ENCODE data around the gene SYNDIG1L.

SYNDIG1L gene

DNA sequence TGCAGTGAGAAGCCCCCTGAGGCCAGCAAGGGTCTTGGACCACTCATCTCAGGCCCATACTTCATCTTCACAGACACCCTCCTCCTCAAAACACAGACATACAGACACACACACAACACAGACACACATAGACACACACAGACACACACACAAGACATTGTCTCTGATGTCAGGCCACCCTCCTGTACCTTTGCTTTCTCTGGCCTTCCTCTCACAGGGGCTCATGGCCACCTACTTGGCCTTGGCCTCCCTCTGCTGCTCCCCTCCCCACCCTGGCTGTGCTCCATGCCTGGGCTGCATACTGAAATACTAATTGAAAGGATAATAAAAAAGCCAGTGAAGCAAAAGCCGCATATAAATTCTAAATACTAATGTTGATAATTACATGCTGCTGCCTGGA is 1.6 kb upstream of the SYNDIG1L start:
- no peak for DNase-seq

- DNase-seq, result peak; percentile 20 to 24
Measured at GRCh38 chr14:74425525-74426201, 347 bp downstream of the SYNDIG1L start.

DNA sequence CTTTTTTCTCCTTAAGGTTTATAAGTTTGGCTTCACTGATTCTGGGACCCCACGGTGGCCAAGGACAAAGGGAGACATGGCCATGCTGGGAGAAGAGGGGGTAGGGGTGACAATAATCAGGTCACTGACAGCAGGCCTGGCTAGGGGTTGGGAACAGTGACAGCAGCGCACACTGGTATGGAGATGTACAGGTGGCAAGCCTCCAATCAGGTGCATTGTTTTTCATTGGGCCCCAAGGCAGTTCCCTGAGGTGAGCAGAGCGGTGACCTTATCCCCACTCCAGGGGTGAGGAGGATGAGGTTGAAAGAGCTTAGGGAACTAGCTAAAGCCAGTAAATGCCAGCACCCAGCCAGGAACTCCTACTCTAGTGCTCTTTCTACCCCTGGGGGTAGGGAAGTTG is 1.4 kb downstream of the SYNDIG1L start:
- DNase-seq, result no peak

DNA sequence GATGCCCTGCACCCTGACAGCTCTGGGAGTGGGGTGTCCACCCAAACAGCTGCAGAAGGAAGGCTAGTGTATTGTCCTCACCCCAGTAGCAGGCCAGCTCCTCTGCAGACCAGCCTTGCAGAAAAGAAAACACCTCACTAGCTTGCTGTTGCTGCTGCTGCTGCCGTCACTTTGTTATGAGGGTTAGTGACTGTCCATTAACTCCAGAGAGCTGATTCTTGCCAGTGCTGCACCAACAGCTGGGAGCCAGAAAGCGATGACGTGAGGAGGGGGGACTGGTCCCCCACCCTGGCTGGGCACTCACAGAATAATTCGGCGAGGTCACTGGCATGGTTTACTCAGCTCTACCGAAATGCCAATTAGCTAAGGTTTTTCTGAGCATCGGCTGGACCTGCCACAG is 2.8 kb downstream of the SYNDIG1L start:
- no peak for DNase-seq

DNA sequence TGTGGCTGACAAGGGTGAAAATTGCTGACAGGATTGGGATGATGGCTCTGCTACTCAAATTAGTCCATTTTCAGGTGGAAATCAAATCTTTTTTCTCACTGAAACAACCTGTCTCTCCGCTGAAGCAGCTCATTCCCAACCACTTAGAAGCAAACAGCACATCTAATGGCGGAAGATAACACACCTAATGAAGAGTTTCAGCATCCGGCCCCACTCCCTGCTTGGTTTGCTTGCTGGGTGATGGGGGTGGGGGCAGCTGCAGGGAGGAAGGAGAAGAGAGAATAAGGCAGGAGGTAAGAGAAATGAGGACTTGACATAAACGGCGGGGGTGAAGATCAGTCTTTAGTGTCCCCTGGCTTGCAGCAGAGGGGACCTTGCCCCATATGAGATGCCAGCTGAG is 4.0 kb downstream of the SYNDIG1L start:
- no peak for DNase-seq

DNA sequence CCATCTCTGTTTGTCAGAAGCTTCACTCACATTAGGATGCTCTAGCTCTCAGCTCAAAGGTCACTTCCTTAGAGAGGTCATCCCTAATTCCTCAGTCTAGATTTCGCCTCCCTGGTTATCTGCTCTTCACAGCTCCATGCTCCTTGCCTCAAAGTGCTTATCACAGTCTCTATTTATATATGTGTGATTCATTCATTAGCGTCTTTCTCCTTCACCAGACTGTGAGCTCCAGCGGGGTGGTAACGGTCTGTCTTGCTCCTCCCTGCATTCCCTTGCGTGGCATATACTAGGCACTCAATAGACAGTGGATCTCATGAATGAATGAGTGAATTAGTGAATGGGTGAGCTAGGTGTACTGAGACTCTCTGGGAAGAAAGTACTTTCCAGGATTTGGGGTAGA is 6.9 kb downstream of the SYNDIG1L start:
- no peak for DNase-seq

DNA sequence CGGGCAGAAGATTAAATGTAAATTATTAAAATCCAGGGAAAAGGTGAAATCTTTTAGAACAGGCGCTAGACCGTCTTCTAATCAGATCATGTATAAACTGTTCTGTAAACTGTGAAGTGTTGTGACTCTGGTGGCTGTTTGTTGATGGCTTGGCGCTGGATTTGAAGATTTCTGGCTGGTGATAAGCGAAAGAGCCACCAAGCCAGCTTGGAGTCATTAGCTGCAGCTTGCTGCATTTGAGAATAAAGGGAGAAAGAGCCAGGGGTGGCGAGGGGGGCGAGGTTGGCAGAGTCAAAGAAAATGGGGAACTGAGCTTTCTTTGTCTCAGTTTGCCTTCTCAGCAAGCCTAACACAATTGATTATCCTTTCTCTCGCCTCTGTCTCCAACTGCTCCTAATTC is 8.0 kb downstream of the SYNDIG1L start:
- no peak for DNase-seq

DNA sequence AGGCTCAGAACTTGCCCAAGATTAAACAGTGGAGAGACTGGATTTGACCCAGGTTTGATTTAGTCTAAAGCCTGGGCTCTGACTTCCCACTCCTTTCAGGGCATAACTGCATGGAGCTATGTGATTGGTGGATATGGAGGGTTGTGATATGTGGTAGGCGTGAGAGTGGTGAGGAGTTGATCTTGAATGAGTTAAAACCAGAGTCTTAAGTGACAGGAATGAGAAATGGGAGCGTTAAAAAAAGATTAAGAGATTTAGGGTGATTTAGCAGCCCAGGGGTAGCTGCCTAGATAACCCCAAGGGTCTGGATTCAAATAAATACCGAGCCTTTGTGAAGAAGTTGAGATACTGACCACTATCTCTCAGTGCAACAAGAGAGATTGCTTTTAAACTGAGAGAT is 8.4 kb downstream of the SYNDIG1L start:
- no peak for DNase-seq

GRCh38 chr14:74417201-74417600 is 8.8 kb downstream of the SYNDIG1L start:
- no peak for DNase-seq

- no peak for DNase-seq
Measured at GRCh38 chr14:74415115-74415437, 10.9 kb downstream of the SYNDIG1L start.

- no peak for DNase-seq
Measured at GRCh38 chr14:74414403-74415114, 11.5 kb downstream of the SYNDIG1L start.

- DNase-seq, result no peak
Measured at GRCh38 chr14:74413627-74414026, 12.4 kb downstream of the SYNDIG1L start.

GRCh38 chr14:74412753-74413152 is 13.3 kb downstream of the SYNDIG1L start:
- no peak for DNase-seq

DNA sequence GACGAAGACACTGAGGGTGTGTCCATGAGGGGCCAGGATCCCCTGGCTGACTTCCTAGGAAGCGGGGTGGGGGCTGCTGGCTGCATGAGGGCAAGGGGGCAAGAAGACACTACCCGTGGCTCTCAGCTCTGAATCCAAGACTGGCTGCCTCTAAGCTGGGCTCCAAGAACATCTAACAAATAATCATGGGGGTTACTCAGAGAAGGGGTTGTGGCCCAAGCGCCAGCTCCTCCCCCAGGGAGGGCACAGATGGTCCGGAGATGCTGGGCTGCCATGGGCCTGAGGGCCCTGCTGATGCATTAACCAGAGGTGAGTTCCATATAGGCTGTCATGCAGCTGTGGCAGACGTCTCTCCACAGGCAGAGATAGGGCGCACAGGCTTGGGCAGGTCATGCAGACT is 14.3 kb downstream of the SYNDIG1L start:
- no peak for DNase-seq

DNA sequence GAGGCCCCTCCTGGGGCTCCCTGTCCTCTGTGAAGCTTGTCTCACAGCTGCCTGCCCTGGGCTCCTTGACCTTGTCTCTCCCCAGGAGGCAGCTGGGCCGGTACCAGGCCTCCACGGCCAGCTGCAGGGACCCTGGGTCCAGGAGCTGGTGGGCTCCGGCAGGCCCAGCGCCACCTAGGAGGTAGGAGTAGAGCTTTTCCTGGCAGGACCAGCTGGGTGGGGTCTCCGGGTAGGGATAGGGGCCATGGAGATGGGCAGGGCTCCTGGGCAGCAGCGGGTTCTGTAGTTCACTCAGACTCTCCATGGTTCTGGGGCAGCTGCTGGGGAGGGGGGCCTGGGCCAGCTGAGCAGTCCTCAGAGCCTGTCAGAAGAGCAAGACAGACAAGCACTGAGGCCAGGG is 16.6 kb downstream of the SYNDIG1L start:
- DNase-seq, result no peak

- DNase-seq, result no peak
Measured at GRCh38 chr14:74408870-74409269, 17.1 kb downstream of the SYNDIG1L start.

- no peak for DNase-seq
Measured at GRCh38 chr14:74407801-74408154, 18.2 kb downstream of the SYNDIG1L start.

DNA sequence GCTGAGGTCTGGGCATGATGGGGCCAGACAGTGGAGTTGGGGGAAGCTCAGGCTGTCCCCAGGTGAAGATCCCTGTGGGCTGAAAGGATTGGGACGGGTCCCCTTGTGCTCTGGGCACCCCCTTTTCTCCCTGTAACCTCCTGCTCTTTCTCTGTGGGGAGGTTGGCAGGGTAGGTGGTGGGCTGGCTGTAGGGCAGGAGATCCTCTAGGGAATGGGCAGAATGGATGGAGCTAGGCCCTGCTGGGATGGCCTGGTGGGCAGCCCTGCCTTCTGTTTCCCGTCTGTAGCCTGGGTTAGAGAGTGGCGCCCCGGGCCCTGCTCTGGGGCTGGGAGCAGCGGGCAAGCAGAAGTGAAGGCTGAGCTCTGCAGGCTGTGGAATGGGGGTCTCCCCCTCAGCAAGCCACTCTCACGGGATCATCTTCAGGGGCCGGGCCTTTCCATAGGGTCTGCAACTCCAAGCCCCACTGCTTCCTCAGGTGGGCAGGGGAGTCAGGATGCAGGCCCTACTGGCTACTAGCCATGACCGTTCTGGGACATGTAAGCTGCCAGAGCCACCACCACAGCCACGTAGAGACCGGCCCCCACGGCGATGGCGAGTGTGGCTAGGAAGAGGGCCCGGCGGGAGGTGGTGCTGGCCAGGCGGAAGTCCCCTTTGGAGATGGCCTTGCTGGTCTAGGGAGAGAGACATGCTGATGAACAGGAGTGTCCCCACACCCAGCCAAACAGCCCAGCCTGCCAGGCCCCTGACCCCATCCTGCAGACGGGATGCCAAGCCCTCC is 18.8 kb downstream of the SYNDIG1L start:
- no peak for DNase-seq

- no peak for DNase-seq
Measured at GRCh38 chr14:74405663-74406062, 20.3 kb downstream of the SYNDIG1L start.

GRCh38 chr14:74404435-74404834 is 21.6 kb downstream of the SYNDIG1L start:
- no peak for DNase-seq

DNA sequence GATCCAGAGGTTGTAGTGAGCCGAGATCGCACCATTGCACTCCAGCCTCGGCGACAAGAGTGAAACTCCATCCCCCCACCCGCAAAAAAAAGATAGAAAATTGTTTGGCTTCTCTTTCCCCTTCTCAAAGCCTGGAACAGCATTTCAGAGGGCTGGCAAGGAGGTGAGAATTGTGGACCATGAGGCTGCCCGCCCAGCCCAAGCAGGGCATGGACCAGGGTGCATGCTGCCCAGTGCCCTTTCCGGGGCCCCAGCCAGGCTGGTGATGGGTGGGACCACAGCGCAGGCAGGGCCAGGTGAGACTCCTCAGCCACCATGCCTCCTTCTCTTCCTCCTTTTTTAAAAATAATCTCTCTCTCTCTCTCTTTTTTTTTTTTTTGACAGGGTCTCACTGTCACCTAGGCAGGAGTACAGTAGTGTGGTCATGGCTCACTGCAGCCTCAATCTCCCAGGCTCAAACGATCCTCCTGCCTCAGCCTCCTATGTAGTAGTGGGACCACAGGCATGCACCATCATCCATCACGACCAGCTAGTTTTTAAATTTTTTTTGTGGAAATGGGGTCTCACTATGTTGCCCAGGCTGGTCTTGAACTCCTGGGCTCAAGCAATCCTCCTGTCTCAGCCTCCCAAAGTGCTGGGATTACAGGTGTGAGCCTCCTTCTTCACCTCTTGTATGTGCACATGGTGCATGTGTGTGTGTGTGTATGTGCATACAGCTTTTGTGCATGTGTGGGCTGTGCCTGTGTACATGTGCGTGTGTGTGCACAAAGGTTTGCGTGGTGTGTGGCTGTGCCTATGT is 22.2 kb downstream of the SYNDIG1L start:
- no peak for DNase-seq

DNA sequence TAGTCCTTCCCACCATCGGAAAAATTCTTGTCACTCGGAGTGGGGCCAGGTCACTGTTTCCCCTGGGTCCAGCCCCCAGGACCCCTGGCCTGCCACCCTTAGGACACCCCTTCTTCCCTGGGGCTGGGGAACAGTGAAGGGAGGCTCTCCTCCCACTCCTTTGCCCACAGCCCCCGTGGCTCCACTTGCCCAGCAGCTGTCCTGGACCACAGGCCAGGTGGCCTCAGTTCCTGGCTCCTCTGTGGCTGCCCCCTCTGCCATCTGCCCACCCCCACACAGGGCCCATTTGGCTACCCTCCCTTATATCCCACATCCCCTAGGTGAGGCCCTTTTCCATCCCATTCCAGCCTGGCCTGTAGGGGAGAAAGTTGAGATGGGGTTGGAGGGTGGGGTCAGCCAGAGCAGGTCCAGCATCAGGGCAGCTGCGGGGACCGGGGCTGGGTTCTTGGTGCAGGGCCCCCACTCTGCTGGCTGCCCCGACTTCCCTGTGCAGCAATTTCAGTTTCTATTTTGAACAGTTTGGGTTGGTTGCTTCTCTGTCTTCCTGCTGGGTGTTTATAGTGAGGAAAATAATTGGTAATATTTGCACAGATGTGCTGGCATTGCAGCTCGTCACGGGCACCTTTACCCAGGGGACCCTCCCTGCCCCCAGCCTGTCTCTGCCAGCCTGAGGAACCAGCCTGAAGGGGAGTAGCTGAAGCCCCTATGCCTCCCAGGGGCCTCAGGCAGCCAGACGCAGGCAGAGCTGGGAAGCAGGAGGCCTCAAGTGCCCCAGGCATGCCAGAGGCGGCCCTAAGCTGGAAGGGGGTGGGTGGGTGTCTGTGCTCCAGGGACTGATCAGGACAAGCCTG is 23.4 kb downstream of the SYNDIG1L start:
- no peak for DNase-seq
